Mesendoderm (in vitro differentiated cells): ENCODE data around the gene ICAM5.
"Not testable (repeated sequence)": the region's sequence is repeated elsewhere in the genome, so short reads cannot be mapped to it uniquely, and the experiment has no call there.

Experiments used
- DNase-seq: peaks from one replicate; pipeline ENCODE4 v3.0.0; 2013
- H2AK5ac ChIP-seq: 2 replicates; pipeline ENCODE4 v1.6.1; 2013; ENCODE audit warnings: low read length, inconsistent platforms
- H2BK120ac ChIP-seq: 2 replicates; pipeline ENCODE4 v1.6.1; 2013; ENCODE audit warnings: low read depth, mild to moderate bottlenecking, low read length, moderate library complexity, mixed read lengths
- H2BK15ac ChIP-seq: replicated peaks from 2 replicates; pipeline ENCODE4 v1.6.1; 2013; ENCODE audit warnings: low read depth, mild to moderate bottlenecking, moderate library complexity
- H2BK5ac ChIP-seq: 2 replicates; pipeline ENCODE4 v1.6.1; 2013; ENCODE audit warnings: low read length, inconsistent platforms
- H3K18ac ChIP-seq: 2 replicates; pipeline ENCODE4 v1.6.1; 2013; ENCODE audit warnings: mild to moderate bottlenecking, low read length, mixed read lengths
- H3K23ac ChIP-seq: one replicate; pipeline ENCODE4 v1.6.1; 2013; ENCODE audit warnings: low read length
- H3K27ac ChIP-seq: 2 replicates; pipeline ENCODE4 v1.5.1; 2013; ENCODE audit warnings: low read depth, mild to moderate bottlenecking, inconsistent platforms, low read length, moderate library complexity
- H3K27me3 ChIP-seq: 2 replicates; pipeline ENCODE4 v1.6.1; 2013; ENCODE audit warnings: low read length, control low read depth, mild to moderate bottlenecking, inconsistent platforms; ENCODE audit not compliant: insufficient read depth, poor library complexity
- H3K36me3 ChIP-seq: 2 replicates; pipeline ENCODE4 v1.6.1; 2013; ENCODE audit warnings: low read length, inconsistent platforms; ENCODE audit not compliant: control insufficient read depth, insufficient read depth
- H3K4ac ChIP-seq: one replicate; pipeline ENCODE4 v1.6.1; 2013; ENCODE audit warnings: low read depth, mild to moderate bottlenecking, low read length, moderate library complexity
- H3K4me1 ChIP-seq: 2 replicates; pipeline ENCODE4 v1.6.1; 2013; ENCODE audit warnings: low read depth, low read length, inconsistent platforms; ENCODE audit not compliant: control insufficient read depth
- H3K4me2 ChIP-seq: 2 replicates; pipeline ENCODE4 v1.6.1; 2013; ENCODE audit warnings: low read length
- H3K4me3 ChIP-seq: 2 replicates; pipeline ENCODE4 v1.5.1; 2013; ENCODE audit warnings: mild to moderate bottlenecking, low read length
- H3K56ac ChIP-seq: one replicate; pipeline ENCODE4 v1.6.1; 2013; ENCODE audit warnings: low read length
- H3K79me1 ChIP-seq: 2 replicates; pipeline ENCODE4 v1.6.1; 2013; ENCODE audit warnings: low read length, inconsistent platforms
- H3K79me2 ChIP-seq: 2 replicates; pipeline ENCODE4 v1.6.1; 2013; ENCODE audit warnings: mild to moderate bottlenecking, low read length; ENCODE audit not compliant: control insufficient read depth, insufficient read depth
- H3K9ac ChIP-seq: 2 replicates; pipeline ENCODE4 v1.6.1; 2013; ENCODE audit warnings: low read length, inconsistent platforms
- H4K5ac ChIP-seq: one replicate; pipeline ENCODE4 v1.6.1; 2013; ENCODE audit warnings: low read length
- H4K8ac ChIP-seq: one replicate; pipeline ENCODE4 v1.6.1; 2013; ENCODE audit warnings: low read depth, mild to moderate bottlenecking, control low read depth, low read length, moderate library complexity
- WGBS: extraction: QIAGEN DNeasy Blood & Tissue Kit; methylation state at CpG from one replicate; pipeline ENCODE4 v1.1.7; 2013; ENCODE audit warnings: low lambda C conversion rate, missing lambda C conversion rate; ENCODE audit not compliant: insufficient coverage; ENCODE audit errors: extremely low coverage; 5-methylcytosine and 5-hydroxymethylcytosine counted together

The ICAM5 gene

DNA sequence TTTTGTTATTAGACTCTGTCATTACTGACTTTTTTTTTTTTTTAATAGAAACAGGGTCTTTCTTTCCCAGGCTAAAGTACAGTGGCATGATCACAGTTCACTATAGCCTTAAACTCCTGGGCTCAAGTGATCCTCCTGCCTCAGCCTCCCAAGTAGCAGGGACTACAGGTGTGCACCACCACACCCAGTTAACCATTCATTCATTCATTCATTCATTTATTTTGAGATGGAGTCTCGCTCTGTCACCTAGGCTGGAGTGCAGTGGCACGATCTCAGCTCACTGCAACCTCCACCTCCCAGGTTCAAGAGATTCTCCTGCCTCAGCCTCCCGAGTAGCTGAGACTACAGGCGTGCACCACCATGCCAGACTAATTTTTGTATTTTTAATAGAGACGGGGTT is 7.7 kb upstream of the ICAM5 start:
- H3K18ac ChIP-seq, H3K4me1 ChIP-seq, H3K4me2 ChIP-seq, H3K27me3 ChIP-seq, H3K79me2 ChIP-seq, H4K5ac ChIP-seq, H2BK15ac ChIP-seq, DNase-seq, H3K23ac ChIP-seq, H3K56ac ChIP-seq, H3K27ac ChIP-seq, H3K9ac ChIP-seq, H3K4me3 ChIP-seq, H3K79me1 ChIP-seq, H2BK120ac ChIP-seq, H2AK5ac ChIP-seq, H4K8ac ChIP-seq, H3K36me3 ChIP-seq, H3K4ac ChIP-seq, H2BK5ac ChIP-seq: not testable (repeated sequence)
- no CpG with 5 or more reads among the region's 5 CpGs for WGBS

GRCh38 chr19:10283301-10284064 is 6.3 kb upstream of the ICAM5 start:
- H2AK5ac ChIP-seq: no peak overlapping the region
- no peaks in the 10 kb centered on the region for H3K79me1 ChIP-seq
- no peak overlapping the region for H3K9ac ChIP-seq
- no peak overlapping the region for H3K56ac ChIP-seq
- WGBS: no CpG with 5 or more reads among the region's 23 CpGs
- no peaks in the 10 kb centered on the region for H3K4me1 ChIP-seq
- H2BK15ac ChIP-seq: no peak overlapping the region
- no peaks in the 10 kb centered on the region for H3K36me3 ChIP-seq
- H4K8ac ChIP-seq: no peak overlapping the region
- no peak overlapping the region for H2BK5ac ChIP-seq
- no peak overlapping the region for H4K5ac ChIP-seq
- H3K79me2 ChIP-seq: no peaks in the 10 kb centered on the region
- no peak overlapping the region for H3K4me3 ChIP-seq
- H2BK120ac ChIP-seq: no peak overlapping the region
- H3K18ac ChIP-seq: no peak overlapping the region
- DNase-seq: no peak
- no peak overlapping the region for H3K4ac ChIP-seq
- no peak overlapping the region for H3K23ac ChIP-seq
- H3K27me3 ChIP-seq: peaks cover 7% of the 10 kb centered on the region
- H3K4me2 ChIP-seq: no peak overlapping the region
- no peak overlapping the region for H3K27ac ChIP-seq

- Histone ChIP-seq H2BK5ac (no peak overlapping the region), H3K27me3 (peaks cover 9% of the 10 kb centered on the region), H3K4me1 (no peaks in the 10 kb centered on the region), H3K36me3 (no peaks in the 10 kb centered on the region), H3K23ac (no peak overlapping the region), H3K4ac (no peak overlapping the region), H3K79me2 (no peaks in the 10 kb centered on the region), H3K4me2 (no peak overlapping the region), H3K4me3 (no peak overlapping the region), H3K9ac (no peak overlapping the region), H2AK5ac (no peak overlapping the region), H3K18ac (no peak overlapping the region), H3K27ac (no peak overlapping the region), H4K8ac (no peak overlapping the region), H3K56ac (no peak overlapping the region), H4K5ac (no peak overlapping the region), H3K79me1 (no peaks in the 10 kb centered on the region), H2BK15ac (no peak overlapping the region), H2BK120ac (no peak overlapping the region)
- no peak for DNase-seq
- no CpG with 5 or more reads among the region's 34 CpGs for WGBS
Observed at GRCh38 chr19:10284065-10284959, 5.4 kb upstream of the ICAM5 start.

DNA sequence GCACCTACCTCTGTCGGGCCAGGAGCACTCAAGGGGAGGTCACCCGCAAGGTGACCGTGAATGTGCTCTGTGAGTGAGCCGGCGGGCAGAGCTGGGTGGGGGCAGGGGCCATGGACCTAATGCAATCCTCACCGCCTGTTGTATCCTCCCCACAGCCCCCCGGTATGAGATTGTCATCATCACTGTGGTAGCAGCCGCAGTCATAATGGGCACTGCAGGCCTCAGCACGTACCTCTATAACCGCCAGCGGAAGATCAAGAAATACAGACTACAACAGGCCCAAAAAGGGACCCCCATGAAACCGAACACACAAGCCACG is 4.8 kb upstream of the ICAM5 start:
- no peak overlapping the region for H3K4me2 ChIP-seq
- no peak overlapping the region for H2BK5ac ChIP-seq
- no peak for DNase-seq
- no peak overlapping the region for H2BK120ac ChIP-seq
- H3K9ac ChIP-seq: no peak overlapping the region
- H3K36me3 ChIP-seq: no peaks in the 10 kb centered on the region
- no peaks in the 10 kb centered on the region for H3K79me2 ChIP-seq
- no peaks in the 10 kb centered on the region for H3K79me1 ChIP-seq
- no CpG with 5 or more reads among the region's 13 CpGs for WGBS
- H4K5ac ChIP-seq: no peak overlapping the region
- H3K4ac ChIP-seq: no peak overlapping the region
- H4K8ac ChIP-seq: no peak overlapping the region
- H3K4me3 ChIP-seq: no peak overlapping the region
- no peak overlapping the region for H3K18ac ChIP-seq
- H2BK15ac ChIP-seq: no peak overlapping the region
- H3K56ac ChIP-seq: no peak overlapping the region
- H3K23ac ChIP-seq: no peak overlapping the region
- peaks cover 10% of the 10 kb centered on the region for H3K27me3 ChIP-seq
- H3K4me1 ChIP-seq: no peaks in the 10 kb centered on the region
- H2AK5ac ChIP-seq: no peak overlapping the region
- no peak overlapping the region for H3K27ac ChIP-seq

GRCh38 chr19:10285393-10285792 is 4.4 kb upstream of the ICAM5 start:
- Histone ChIP-seq H3K4me1 (peaks cover 2% of the 10 kb centered on the region), H3K4me2 (no peak overlapping the region), H4K8ac (no peak overlapping the region), H3K27me3 (peaks cover 15% of the 10 kb centered on the region), H3K18ac (no peak overlapping the region), H3K79me1 (no peaks in the 10 kb centered on the region), H2BK5ac (no peak overlapping the region), H3K23ac (no peak overlapping the region), H3K4ac (no peak overlapping the region), H3K79me2 (no peaks in the 10 kb centered on the region), H3K4me3 (no peak overlapping the region), H3K27ac (no peak overlapping the region), H3K36me3 (no peaks in the 10 kb centered on the region), H2BK15ac (no peak overlapping the region), H4K5ac (no peak overlapping the region), H2BK120ac (no peak overlapping the region), H3K9ac (no peak overlapping the region), H3K56ac (no peak overlapping the region), H2AK5ac (no peak overlapping the region)
- no CpG with 5 or more reads among the region's 4 CpGs for WGBS
- DNase-seq: no peak
